NCI-H69 (cell line): ENCODE data around the gene AUTS2.

ENCODE experiments used
- DNase-seq: peaks from one replicate; lab custom pipeline; 2025; lab: John Stamatoyannopoulos, UW

AUTS2 gene

GRCh38 chr7:69656890-69657289, 58.6 kb downstream of the AUTS2 start:
- peak; percentile 83 for DNase-seq

DNA sequence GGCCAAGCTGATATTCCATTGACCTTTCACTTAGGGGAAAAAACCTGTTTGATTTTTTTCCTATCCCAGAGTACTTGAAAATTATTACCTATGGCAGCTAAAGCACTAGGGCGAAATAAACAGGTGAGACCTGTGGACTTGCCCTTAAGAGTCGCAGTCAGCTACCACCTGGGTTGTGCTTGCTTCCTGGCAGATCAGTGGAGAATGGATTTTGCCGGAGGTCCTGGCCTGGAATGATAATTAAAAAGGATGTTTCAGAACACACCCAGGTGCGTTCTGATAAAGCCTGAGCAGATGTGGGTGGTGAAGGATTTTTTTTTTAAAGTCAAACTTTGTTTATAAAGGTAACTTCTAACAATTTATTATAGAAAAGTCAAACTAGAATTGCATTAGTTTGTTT, 59.1 kb downstream of the AUTS2 start:
- peak; percentile 87 for DNase-seq

GRCh38 chr7:69657985-69658384, 59.7 kb downstream of the AUTS2 start:
- DNase-seq, result no peak

DNA sequence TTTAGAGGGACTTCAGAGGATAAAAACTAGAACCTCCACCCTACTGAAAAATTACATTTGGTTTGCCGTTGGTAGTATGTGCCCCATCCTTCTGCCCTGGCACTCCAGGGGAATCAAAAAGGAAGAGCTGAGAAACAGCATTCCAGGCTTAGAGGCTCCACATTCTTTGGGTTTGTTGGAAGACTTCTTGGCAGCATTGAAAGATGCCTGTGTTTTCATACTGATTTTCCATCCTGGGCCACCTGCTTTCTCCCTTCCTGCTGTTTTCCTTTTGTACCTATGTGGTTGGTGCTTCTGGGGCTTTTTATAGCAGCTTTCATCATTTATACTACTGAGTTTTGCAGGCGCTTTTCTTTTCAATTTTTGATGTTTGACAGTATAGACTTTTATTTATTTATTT, 61.7 kb downstream of the AUTS2 start:
- DNase-seq, result no peak

GRCh38 chr7:69661342-69661741, 63.1 kb downstream of the AUTS2 start:
- DNase-seq, result no peak

- peak; percentile 75 for DNase-seq
These were observed 65.9 kb downstream of the AUTS2 start for GRCh38 chr7:69663911-69664832.

- DNase-seq, result no peak
These were observed 67.1 kb downstream of the AUTS2 start for GRCh38 chr7:69665369-69665768.

- no peak for DNase-seq
These were observed 70.1 kb downstream of the AUTS2 start for GRCh38 chr7:69668339-69668870.

- DNase-seq, result no peak
These were observed 72.4 kb downstream of the AUTS2 start for GRCh38 chr7:69670701-69671100.

DNA sequence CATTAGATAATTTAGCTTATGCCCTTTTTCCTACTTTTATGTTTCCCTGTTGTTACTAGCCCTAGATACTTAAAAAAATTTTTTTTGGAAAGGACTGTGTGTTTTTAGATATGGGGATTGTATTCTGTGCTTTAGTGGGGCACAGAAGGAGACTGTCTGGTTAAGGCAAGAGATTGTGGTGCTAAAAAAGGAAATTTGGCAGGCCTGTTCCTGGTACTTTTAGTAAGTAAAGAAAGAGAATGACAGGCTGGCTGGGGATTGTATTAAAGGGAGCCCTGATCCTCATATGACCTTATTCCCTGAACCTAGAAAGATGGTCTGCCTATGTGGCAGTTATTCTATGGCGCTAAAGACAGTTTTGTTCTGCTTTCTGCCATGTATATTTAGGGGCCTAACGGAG, 74.8 kb downstream of the AUTS2 start:
- no peak for DNase-seq

- no peak for DNase-seq
These were observed 76.5 kb downstream of the AUTS2 start for GRCh38 chr7:69674701-69675182.

DNA sequence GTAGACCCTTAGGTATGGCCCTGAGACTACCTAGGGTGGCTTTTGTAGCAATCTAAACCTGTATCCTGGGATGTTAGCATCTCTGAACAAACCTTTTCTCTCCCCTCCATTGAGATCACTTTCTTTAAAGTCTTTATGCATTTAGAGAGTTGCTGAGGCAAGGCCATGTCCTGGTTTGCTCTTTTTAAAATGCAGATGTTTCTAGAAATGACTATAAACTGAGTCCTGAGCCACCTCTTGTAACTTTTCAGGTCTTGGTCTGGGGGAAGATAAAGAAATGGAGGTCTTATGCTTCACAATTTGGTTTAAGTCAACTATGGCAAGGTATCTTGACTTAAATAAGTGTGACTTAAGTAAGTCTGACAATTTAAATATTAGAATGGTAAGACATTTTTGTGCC, 78.0 kb downstream of the AUTS2 start:
- DNase-seq, result no peak

DNA sequence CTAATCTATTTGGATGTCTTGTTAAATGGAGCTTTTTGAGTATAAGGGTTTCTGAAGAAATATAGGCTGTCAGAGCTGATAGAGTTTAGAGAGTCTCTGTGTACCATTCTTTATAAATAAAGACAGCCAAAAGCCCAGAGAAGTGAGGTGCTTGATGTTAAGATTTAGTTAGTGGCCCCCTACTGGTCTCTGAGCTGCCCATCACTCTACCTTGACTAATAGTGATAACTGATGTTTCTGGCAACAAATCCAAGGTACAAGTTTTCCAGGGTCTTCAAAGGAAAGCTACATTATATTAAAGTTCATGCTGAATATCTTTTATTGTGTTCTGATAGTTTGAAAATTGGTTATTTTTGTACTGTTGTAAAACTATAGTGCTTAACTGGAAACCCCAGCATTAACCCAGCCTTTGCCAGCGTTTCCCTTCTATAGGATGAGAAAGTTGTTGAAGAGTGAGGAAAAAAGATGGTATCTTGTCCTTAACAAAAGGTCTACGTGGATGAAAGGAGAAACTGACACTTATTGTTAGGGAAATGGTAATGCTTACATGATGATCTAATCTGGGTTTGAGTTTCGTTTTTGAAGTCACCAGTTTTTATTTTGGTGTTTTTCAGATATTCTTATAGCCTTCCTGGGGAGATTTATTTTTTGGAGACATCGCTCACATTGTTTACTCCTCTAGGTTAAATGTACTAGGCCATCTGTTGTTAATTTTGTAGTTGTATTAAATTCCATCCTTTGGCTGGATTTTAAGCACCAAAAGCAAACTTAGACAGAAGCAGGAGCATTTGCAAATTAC, 79.0 kb downstream of the AUTS2 start:
- peak; percentile 66 for DNase-seq

DNA sequence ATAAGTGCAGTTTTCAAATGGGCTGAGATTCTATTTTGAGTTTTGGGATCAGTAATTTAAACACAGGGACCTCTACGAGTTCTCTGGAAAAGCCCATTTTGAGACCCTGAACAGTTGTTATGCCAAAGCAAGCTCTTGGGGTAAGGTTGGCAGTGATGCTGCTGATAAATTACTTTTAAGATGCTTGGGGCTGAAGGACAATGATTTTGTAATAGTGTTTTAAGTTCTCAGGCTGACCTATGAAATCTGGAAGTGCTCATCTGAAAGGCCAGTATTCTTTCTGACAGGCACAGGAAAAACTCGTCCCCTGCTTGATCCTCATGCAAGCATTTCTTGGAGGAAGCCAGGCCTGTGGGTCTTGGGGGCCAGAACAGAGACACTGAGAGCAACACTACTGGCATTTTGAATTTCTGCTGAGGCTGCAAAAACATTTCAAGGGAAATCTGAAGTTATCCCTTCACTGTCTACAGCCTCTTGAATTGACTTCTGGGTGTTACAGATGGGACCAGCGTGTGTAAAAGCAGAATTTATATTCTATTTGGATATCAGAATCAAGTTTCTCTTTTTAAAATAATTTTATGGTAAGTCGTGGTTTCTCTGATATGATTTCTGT, 79.7 kb downstream of the AUTS2 start:
- no peak for DNase-seq

GRCh38 chr7:69678494-69679187, 80.4 kb downstream of the AUTS2 start:
- peak; percentile 88 for DNase-seq

DNA sequence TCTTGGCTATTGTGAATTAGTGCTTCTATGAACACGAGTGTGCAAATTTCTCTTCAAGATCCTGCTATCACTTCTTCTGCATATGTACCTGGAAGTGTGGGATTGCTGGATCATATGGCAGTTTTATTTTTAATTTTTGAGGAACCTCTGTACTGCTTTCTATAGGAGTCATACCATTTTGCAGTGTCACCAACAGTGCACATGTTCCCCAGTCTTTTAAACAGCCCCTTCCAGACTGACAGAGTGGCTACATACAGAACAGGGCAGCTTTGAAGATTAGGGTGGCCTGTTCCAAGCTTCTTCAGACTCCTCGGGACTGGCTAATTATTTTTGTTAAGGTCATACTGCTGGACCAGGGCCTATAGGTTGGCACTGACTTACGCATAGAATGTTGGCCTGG, 82.9 kb downstream of the AUTS2 start:
- no peak for DNase-seq

DNA sequence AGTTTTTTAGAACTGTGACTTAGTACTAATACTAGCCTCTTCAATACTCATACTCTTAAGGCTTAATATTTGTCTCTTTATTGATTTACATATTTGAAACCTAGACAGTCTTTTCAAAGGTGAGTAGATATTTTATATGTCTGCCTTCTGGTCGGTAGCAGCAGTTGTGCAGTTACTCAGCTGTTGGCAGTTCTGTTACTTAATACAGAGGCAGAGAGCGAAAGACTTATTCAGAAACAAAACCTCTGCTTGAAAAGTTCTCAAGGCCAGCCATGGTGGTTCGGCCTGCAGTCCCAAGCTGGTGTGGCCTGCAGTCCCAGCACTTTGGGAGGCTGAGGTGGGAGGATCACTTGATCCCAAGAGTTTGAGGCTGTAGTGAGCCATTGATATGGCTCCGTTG, 84.2 kb downstream of the AUTS2 start:
- no peak for DNase-seq

- DNase-seq, result peak; percentile 91
These were observed 84.7 kb downstream of the AUTS2 start for GRCh38 chr7:69683002-69683401.

GRCh38 chr7:69684369-69685292, 86.4 kb downstream of the AUTS2 start:
- peak; percentile 73 for DNase-seq

- DNase-seq, result no peak
These were observed 87.0 kb downstream of the AUTS2 start for GRCh38 chr7:69685293-69685631.

DNA sequence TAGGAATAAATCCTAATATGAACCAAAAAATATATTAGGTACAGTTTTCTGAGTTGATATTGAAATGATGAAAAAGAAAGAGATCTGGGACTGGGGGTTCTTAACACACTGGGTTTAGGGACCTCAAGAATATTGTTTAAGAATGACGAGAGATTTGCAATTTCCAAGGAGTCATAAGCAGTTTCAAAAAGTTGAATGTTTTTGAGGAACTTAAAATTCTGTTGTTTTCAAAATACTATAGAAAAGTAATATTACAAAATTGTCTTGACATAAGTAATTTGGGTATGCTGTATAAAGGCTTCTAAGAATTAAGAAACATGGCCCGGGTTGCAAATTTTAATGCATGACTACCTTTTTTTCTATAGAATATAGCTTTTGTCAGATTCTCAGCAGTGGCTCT, 88.1 kb downstream of the AUTS2 start:
- DNase-seq, result no peak
